NCI-H524 (cell line): ENCODE results near the gene VIP.

Experiments used
- DNase-seq, 2 experiments: peaks; one replicate each; lab custom pipeline; 2025; lab: John Stamatoyannopoulos, UW

VIP gene

DNA sequence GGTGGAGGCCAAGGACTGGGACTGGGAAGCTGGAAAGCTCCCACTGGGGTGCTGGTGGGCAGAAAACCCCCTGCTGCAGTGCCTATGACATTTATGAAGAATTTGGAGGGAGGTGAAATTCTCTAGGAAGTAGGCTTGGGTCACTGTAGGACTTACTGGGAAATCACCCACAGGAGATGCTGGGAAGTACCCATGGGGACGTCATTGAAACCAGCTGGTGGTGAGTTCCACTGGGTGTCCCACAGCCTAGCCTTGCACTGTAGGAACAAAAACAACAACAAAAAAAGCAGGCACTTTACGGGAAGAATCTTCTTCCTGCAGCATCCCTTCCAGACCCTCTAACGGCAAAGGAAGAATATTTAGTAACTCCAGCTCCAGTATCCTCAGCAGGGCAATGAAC is 26.2 kb downstream of the VIP start:
- no peak for DNase-seq

GRCh38 chr6:152783217-152783878 is 32.8 kb downstream of the VIP start:
- no peak for DNase-seq

GRCh38 chr6:152794696-152795095 is 44.1 kb downstream of the VIP start:
- DNase-seq = no peak

DNA sequence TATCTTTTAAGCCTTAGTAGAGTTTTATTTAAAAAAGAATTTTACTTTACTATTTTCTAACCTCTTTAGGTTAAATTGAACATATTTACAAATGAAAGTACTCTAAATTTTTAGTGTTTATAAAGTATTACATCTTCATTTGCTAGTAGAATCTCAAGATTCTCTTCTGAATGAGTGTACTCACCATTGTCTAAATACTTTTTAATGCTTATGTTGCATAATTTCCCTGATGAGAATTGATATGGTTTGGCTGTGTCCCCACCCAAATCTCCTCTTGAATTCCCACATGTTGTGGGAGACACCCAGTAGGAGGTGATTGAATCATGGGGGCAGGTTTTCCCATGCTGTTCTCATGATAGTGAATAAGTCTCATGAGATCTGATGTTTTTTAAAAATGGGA is 53.6 kb downstream of the VIP start:
- DNase-seq = no peak
